Lower leg skin (tissue), 3 donors: ENCODE results near the gene TEX261.

Source experiments
- POLR2A ChIP-seq, 2 donors: fragments of 450-650 bp; IDR thresholded peaks; one replicate each; pipeline ENCODE4 v1.6.1; 2016 to 2017; ENCODE audit warnings: antibody characterized with exemption in 2 of 2, mild to moderate bottlenecking in 1 of 2, moderate library complexity in 1 of 2
- TF ChIP-seq, protein P1 (sequence below), 3 donors: fragments of 450-650 bp; IDR thresholded peaks; one replicate each; pipeline ENCODE4 v1.5.1; 2016; ENCODE audit warnings: antibody characterized with exemption in 3 of 3, mild to moderate bottlenecking in 3 of 3, moderate library complexity in 2 of 3

DNA sequence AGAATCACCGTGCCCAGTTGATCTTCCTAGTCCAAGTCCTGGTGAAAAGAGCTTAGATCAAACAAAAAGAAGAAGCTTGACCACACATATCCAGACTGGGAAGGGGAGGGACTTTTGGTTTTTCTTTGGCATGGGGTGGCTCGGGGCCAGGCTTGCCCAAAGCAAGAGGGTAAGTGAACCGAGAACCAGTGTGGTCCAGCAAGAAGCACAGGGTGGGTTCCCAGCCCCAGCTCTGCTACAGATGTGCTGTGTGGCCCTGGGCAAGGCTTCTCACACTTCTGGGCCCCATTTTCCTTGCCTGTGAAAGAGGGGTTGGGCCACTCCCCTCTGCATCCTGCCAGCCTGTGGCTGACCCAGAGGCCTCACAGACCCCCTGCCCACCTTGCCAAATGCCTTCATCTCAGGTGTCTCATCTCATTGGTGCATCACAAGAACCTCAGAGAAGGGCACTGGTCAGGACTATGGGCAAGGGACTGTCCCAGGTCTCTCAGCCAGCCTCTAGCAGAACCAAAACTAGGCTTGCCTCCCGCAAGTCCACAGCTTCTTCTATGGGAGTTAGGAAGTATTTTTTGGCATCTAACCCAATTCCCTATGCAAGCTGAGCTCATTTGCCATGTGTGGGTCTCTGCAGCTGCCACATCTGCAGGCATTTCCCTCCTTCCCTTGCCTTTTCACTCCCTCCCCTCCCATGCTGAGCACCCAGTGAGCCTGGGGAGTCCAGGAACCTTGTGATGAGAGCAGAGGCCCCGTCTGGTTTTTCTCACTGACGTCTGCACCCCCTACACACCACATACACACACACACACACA is 52.1 kb downstream of the TEX261 start:
- TF ChIP-seq, protein P1, sequence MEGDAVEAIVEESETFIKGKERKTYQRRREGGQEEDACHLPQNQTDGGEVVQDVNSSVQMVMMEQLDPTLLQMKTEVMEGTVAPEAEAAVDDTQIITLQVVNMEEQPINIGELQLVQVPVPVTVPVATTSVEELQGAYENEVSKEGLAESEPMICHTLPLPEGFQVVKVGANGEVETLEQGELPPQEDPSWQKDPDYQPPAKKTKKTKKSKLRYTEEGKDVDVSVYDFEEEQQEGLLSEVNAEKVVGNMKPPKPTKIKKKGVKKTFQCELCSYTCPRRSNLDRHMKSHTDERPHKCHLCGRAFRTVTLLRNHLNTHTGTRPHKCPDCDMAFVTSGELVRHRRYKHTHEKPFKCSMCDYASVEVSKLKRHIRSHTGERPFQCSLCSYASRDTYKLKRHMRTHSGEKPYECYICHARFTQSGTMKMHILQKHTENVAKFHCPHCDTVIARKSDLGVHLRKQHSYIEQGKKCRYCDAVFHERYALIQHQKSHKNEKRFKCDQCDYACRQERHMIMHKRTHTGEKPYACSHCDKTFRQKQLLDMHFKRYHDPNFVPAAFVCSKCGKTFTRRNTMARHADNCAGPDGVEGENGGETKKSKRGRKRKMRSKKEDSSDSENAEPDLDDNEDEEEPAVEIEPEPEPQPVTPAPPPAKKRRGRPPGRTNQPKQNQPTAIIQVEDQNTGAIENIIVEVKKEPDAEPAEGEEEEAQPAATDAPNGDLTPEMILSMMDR (IDR thresholded peaks at IDR 0.05) = no peak
- TF ChIP-seq POLR2A (IDR thresholded peaks at IDR 0.05) = no peak
